Right renal pelvis (tissue), 4 donors: ENCODE measurements around the gene DLL4. TPM values are rescaled to one million over a fixed set of nuclear protein-coding genes. Genes with fewer than 3 reads are reported as not detected.

Experiments
- DNase-seq, 4 donors: peaks; one replicate each; pipeline ENCODE4 v3.0.0-alpha.2; 2013; ENCODE audit warnings: low read depth in 4 of 4, low spot score in 3 of 4, missing footprints in 1 of 4
- polyA plus RNA-seq, 4 donors: library from polyadenylated mRNA; unstranded; fragments of 120-200 nt; gene quantifications; one replicate each; pipeline ENCODE4 v1.2.1, GENCODE V29; 2013; ENCODE audit not compliant: insufficient read length in 4 of 4

Gene DLL4
- polyA plus RNA-seq, result 1 to 10 TPM; 6.9 to 10.0 (median 9.2) TPM

- DNase-seq, result no peak
These were observed at the start of gene DLL4 for GRCh38 chr15:40928821-40929659. Gene DLL4, plus strand, starts transcription at chr15:40929340. Its CDS starts 329 bp downstream, at chr15:40929669.

DNA sequence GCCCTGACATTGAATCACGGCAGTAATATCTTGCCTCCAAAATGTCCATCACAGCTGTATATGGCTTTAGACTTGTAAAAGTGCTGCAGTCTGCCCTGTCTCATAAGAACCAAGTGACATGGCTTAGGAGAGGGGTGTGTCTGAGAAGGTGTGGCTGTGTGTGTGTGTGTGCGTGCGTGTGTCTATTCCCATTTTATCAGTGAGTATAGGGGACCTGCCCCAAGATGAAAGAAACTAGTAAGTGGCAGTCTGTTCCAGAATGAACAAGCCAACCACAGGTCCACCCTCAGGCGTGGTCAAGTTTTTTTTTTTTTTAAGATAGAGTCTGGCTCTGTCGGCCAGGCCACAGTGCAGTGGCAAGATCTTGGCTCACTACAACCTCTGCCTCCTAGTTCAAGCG lies 49.5 kb upstream of the DLL4 start:
- DNase-seq, result no peak

- no peak for DNase-seq
These were observed 47.8 kb upstream of the DLL4 start for GRCh38 chr15:40881351-40881750.

DNA sequence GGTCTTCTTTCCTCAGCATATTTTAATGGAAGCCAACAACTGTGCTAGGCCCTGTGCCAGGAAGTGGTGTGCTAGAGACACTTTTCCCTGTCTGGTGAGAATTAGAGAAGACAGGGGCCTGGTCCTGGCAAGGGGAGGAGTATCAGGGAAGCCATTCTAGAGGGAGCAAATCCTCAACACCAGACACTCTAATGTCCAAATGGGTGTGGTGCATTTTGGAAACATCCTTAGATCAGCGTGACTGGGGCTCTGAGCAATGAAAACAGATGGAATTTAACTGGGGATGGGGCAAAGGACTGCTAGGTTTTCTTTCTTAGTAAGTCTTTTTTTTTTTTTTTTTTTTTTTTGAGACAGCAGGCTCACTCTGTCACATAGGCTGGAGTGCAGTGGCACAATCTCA lies 42.6 kb upstream of the DLL4 start:
- DNase-seq, result no peak

- no peak for DNase-seq
These were observed 40.0 kb upstream of the DLL4 start for GRCh38 chr15:40889112-40889511.

- no peak for DNase-seq
These were observed 38.0 kb upstream of the DLL4 start for GRCh38 chr15:40891138-40891537.

DNA sequence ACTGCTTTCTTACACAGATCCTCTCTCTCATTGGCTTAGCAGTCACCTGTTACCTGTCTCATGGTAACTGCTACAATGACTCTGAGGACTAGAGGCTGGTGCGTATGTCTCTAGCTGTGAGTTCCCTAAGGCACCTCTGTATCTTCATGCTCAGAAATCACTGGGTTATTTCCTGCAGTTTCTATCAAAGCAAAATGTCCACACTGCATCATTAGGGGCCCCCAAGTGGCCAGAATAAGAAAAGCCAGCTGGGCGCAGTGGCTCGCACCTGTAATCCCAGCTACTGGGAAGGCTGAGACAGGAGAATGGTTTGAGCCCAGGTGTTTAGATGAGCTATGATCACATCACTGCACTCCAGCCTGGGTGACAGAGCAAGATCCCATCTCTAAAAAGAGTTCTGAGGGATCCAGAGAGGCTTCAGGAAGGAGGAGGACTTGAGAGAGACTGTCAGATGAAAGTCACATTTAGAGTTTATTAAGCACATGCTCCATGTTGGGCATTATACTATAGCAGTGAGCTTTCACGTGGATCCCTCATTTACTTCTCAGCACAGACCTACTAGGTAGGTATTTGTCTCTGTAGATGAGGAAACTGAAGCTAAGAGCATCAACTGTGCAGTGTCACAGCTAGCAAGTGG lies 37.2 kb upstream of the DLL4 start:
- no peak for DNase-seq

DNA sequence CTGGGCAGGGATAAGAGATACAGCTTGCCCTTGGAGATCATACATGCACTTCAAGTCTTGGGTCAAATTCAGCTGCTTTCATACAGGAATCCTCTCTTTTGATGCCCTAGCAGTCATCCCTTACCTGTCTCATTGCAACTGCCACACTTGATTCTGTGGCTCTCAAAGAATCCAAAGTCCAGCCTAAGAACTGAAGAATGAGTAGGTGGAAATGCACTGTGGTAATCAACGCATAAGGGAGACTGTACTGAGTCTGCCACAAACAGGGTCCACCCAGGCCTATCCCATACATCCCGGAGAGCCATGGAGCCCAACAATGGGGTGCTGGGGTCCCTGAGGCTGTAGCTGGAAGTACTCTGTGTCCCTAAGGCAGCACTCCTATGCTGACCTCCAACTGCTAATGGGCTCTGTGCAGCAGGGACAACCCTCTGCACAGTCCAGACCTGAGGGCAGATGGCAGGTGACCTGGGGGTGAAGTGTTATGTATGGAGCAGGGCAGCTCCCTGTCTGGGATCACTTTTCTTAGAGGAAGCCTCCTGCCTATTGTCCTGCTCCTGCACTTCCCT lies 36.6 kb upstream of the DLL4 start:
- no peak for DNase-seq

GRCh38 chr15:40893019-40893670 lies 36.0 kb upstream of the DLL4 start:
- DNase-seq, result no peak

DNA sequence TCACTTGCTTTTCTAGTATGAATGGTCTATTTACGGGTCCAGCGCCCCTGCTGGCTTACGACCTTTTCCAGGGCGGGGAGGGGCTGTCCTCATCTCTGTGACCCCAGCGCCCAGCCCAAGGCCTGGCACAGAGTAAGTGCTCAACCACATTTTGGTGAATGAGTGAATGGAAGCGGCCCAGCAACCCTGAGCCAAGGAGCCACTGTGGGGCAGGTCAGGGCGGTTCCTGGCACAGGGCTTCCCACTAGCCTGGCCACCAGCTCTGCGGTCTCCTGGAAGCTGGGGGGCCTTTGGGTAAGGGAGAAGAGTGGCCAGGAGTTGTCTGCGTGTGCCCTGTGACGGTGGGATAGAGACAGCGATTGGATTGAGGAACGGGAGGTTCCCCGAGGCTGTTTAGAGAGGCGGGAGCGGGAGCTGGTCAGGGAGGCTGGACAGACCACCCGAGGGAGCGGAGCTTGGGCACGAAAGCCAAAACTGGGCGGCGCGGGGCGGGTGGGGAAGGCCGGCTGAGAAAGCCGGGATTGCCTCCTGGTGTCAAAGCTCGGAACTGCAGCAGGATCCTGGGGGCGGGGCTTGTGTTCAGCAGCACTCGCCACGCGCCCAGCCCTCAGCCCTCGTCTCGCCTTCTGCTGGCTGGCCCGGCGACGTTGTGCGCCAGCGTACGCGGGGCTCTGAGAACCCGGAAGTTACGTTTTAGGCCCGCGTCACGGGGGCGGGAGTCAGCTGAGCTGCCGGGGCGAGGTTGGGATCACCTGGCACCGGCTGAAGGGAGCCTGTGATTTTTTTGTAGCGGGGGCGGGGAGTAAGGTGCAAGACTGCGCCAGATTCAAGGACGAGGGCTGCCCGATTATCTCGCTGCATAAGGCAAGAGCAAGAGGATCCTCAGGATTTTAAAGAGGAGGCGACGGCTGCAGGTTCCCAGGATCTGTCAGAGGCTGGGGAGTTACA lies 35.1 kb upstream of the DLL4 start, which contains the start of gene VPS18:
VPS18 (plus strand) TSS at position 718 of the 948 bp plus-strand sequence. CDS start 319 bp downstream, outside the sequence.
- peak; percentile 94 to 99 (median 96) for DNase-seq

DNA sequence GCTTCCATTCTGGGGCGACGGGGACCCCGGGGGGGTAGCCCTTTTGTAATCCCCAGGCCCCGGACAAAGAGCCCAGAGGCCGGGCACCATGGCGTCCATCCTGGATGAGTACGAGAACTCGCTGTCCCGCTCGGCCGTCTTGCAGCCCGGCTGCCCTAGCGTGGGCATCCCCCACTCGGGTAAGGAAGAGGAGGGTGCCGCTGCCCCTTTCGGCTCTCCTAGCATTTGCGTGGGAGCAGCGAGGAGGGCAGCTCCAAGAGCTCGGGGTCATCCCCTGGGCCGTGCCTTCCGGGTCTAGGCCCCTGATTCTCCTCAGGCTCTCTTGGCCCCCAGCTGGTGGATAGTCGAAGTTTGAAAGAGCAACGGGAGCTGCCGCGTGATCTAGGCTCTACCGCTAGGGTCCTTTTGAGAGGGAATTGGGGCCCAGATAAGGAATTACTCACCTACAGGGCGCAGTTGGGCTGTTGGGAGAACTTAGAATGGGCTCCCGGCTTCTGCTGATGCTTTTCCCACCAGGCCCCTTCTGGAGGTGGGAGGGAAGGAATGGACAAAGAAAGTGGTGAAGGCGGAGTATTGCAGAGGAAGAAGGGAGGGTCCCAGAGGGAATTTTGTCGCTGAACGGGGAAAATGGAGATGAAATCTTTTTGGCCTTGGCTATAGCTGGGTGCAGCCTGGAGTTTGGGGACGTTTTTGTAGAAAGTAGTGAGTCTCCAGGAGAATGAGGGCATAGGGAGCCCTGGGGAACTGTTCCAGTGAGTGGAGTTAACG lies 34.3 kb upstream of the DLL4 start:
- no peak for DNase-seq

DNA sequence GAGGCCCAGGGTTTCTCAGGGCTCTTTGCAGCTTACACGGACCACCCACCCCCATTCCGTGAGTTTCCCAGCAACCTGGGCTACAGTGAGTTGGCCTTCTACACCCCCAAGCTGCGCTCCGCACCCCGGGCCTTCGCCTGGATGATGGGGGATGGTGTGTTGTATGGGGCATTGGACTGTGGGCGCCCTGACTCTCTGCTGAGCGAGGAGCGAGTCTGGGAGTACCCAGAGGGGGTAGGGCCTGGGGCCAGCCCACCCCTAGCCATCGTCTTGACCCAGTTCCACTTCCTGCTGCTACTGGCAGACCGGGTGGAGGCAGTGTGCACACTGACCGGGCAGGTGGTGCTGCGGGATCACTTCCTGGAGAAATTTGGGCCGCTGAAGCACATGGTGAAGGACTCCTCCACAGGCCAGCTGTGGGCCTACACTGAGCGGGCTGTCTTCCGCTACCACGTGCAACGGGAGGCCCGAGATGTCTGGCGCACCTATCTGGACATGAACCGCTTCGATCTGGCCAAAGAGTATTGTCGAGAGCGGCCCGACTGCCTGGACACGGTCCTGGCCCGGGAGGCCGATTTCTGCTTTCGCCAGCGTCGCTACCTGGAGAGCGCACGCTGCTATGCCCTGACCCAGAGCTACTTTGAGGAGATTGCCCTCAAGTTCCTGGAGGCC lies 29.5 kb upstream of the DLL4 start:
- DNase-seq, result no peak

DNA sequence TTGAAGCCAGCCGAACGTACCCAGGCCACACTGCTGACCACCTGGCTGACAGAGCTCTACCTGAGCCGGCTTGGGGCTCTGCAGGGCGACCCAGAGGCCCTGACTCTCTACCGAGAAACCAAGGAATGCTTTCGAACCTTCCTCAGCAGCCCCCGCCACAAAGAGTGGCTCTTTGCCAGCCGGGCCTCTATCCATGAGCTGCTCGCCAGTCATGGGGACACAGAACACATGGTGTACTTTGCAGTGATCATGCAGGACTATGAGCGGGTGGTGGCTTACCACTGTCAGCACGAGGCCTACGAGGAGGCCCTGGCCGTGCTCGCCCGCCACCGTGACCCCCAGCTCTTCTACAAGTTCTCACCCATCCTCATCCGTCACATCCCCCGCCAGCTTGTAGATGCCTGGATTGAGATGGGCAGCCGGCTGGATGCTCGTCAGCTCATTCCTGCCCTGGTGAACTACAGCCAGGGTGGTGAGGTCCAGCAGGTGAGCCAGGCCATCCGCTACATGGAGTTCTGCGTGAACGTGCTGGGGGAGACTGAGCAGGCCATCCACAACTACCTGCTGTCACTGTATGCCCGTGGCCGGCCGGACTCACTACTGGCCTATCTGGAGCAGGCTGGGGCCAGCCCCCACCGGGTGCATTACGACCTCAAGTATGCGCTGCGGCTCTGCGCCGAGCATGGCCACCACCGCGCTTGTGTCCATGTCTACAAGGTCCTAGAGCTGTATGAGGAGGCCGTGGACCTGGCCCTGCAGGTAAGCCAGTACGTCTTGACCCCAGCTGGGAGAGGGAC lies 28.7 kb upstream of the DLL4 start:
- DNase-seq, result no peak

DNA sequence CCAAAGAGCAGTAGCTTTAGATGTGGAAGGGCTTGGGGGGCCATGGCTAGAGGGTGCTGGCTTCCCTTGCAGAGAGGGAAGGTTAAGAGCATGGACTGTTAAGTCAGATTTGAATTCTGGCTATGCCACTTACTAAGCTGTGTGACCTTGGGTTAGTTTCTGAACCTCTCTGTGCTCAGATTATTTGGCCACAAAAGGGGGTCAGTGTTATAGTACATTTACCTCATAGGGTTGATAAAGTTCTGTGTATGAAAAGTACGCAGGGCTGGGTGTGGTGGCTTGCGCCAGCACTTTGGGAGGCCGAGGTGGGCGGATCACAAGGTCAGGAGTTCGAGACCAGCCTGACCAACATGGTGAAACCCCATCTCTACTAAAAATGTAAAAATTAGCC lies 28.1 kb upstream of the DLL4 start:
- DNase-seq, result no peak

GRCh38 chr15:40902605-40903561 lies 26.3 kb upstream of the DLL4 start:
- no peak for DNase-seq

DNA sequence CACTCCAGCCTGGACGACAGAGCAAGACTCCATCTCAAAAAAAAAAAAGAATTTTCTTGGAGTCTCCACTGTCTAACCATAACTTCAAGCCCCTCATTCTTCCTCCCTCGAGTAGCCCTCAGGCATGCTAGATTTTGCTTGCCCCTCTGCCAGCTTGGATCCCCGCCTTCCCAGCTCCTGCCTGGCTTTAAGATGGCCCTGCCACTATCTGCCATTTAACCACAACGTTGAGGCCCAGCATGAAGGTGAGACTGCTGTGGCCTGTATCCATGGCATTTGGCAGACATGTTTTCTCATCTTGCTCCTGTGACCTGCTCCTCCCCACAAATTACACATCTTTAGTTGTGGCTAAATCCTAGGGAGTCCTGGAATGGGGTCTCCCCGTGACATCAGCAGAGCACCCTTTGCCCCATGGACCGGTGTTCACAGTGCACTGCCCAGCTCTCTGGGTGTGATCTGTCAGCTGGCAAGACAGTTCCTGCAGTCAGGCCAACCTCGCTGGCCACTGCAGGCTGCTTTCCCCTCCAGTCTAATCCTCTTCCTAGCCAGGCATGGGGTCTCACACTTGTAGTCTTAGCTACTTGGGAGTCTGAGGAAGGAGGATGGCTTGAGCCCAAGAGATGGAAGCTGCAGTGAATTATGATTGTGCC lies 24.5 kb upstream of the DLL4 start:
- DNase-seq, result no peak
